Spleen (tissue), 7 donors: ENCODE results near the gene PPP1R9A.

ENCODE experiments used
- POLR2A ChIP-seq, 3 donors: fragments of 450-650 bp; IDR thresholded peaks; one replicate each; pipeline ENCODE4 v1.5.1; 2017; ENCODE audit warnings: antibody characterized with exemption in 3 of 3, mild to moderate bottlenecking in 1 of 3
- TF ChIP-seq, protein P1 (sequence below), 11 experiments: fragments of 200-600 bp in 7 of 11; fragments of 450-650 bp in 4 of 11; sonication (generic) in 4 of 11; IDR thresholded peaks in 8 of 11; conservative IDR thresholded peaks in 3 of 11; 1 replicate in 7 of 11; 2 replicates in 4 of 11; pipeline versions ENCODE4 v1.4.0 to v1.8.0; 2016 to 2021; ENCODE audit warnings: antibody characterized with exemption in 11 of 11, inconsistent platforms in 4 of 11, mild to moderate bottlenecking in 1 of 11
- donor health status: DM: no; HTN: no; CAD: no; lungs with moderate emphysema.
- donor health status: DM: no; HTN: no; CAD: no.
- donor health status: DM: no; HTN: no; CAD: no.

DNA sequence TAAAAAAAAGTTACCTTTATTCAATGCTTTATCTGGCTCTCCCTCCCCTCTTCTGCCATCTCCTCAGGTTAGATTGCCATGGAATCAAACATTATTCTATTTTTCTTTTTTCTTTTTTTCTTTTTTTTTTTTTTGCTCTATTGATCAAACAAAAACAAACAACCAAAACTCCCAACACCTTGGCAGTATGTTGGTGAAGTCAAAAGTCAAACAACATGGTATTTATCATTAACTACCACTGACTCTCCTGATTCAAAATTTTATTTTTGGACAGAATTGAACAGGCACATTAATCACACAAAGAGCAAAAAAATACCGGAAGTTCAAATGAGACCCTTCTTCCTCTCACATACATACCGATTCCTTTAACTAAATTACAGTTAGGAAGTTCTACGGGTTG, 410.6 kb downstream of the PPP1R9A start:
- TF ChIP-seq, protein P1, sequence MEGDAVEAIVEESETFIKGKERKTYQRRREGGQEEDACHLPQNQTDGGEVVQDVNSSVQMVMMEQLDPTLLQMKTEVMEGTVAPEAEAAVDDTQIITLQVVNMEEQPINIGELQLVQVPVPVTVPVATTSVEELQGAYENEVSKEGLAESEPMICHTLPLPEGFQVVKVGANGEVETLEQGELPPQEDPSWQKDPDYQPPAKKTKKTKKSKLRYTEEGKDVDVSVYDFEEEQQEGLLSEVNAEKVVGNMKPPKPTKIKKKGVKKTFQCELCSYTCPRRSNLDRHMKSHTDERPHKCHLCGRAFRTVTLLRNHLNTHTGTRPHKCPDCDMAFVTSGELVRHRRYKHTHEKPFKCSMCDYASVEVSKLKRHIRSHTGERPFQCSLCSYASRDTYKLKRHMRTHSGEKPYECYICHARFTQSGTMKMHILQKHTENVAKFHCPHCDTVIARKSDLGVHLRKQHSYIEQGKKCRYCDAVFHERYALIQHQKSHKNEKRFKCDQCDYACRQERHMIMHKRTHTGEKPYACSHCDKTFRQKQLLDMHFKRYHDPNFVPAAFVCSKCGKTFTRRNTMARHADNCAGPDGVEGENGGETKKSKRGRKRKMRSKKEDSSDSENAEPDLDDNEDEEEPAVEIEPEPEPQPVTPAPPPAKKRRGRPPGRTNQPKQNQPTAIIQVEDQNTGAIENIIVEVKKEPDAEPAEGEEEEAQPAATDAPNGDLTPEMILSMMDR (IDR thresholded peaks at IDR 0.05 in 8 of 11, conservative IDR thresholded peaks at IDR 0.05 in 3 of 11), result no peak
- TF ChIP-seq POLR2A (IDR thresholded peaks at IDR 0.05), result no peak
